ENCODE data around the gene ZC3H12C. TPM values are rescaled to one million over a fixed set of nuclear protein-coding genes. Genes with fewer than 3 reads are reported as not detected.

ZC3H12C gene
- total and polyA plus RNA-seq, 2 of the 13 experiments (the other 11 are each of a cell fraction or from before 2014, with no cell fraction given), result 2.4 to 5.7 TPM

- TF ChIP-seq XBP1 (CRISPR knock-in tag; IDR thresholded peaks at IDR 0.05) (no peak), FOXC1 (CRISPR knock-in tag; IDR thresholded peaks at IDR 0.05; ENCODE audit: borderline replicate concordance) (no peak), ZNF570 (CRISPR knock-in tag; IDR thresholded peaks at IDR 0.05; ENCODE audit: borderline replicate concordance) (no peak), ZBTB10 (CRISPR knock-in tag; IDR thresholded peaks at IDR 0.05; ENCODE audit: borderline replicate concordance) (no peak), PTBP1 (IDR thresholded peaks at IDR 0.05; ENCODE audit: low read depth, low read length, poor library complexity, severe bottlenecking) (no peak), ATAD3A (CRISPR knock-in tag; IDR thresholded peaks at IDR 0.05) (no peak), SIN3B (IDR thresholded peaks at IDR 0.05; ENCODE audit: low read length) (no peak), ZNF652 (CRISPR knock-in tag; IDR thresholded peaks at IDR 0.05; ENCODE audit: borderline replicate concordance, low read depth) (no peak), HOXA5 (CRISPR knock-in tag; IDR thresholded peaks at IDR 0.05) (no peak)
- TF ChIP-seq, protein P1, sequence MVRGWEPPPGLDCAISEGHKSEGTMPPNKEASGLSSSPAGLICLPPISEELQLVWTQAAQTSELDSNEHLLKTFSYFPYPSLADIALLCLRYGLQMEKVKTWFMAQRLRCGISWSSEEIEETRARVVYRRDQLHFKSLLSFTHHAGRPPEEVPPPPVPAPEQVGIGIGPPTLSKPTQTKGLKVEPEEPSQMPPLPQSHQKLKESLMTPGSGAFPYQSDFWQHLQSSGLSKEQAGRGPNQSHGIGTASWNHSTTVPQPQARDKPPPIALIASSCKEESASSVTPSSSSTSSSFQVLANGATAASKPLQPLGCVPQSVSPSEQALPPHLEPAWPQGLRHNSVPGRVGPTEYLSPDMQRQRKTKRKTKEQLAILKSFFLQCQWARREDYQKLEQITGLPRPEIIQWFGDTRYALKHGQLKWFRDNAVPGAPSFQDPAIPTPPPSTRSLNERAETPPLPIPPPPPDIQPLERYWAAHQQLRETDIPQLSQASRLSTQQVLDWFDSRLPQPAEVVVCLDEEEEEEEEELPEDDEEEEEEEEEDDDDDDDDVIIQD (CRISPR knock-in tag; IDR thresholded peaks at IDR 0.05; ENCODE audit: low read depth), result no peak
These were observed 16.7 kb upstream of the ZC3H12C start (continued) for GRCh38 chr11:110076371-110076965.
